ENCODE data around the gene SND1. TPM values are rescaled to one million over a fixed set of nuclear protein-coding genes. Genes with fewer than 3 reads are reported as not detected.

Gene SND1
- polyA plus RNA-seq, 4 donors = 47.2 to 148 (median 92.2) TPM

- DNase-seq (no peak), FAIRE-seq (no peak)
- peaks cover 0 to 10% of the 10 kb centered on the region in 2 donors for H3K9me3 ChIP-seq (ENCODE audit: control insufficient read depth in 2 of 2, insufficient read depth in 1 of 2, low read depth in 1 of 2, low read length in 1 of 2)
- no peak overlapping the region for H3K27ac ChIP-seq (ENCODE audit: low read depth in 1 of 3, low read length in 2 of 3)
- H3K27me3 ChIP-seq (ENCODE audit: control insufficient read depth in 3 of 3, insufficient read depth in 3 of 3, low read length in 3 of 3) = peaks cover 0 to 21% (median 0%) of the 10 kb centered on the region in 3 donors
- 72 to 82% (median 72%) methylated on average over 4 of the region's 4 CpGs for WGBS, 3 donors
- peaks cover 0 to 2% (median 0%) of the 10 kb centered on the region in 3 donors for H3K4me1 ChIP-seq (ENCODE audit: control insufficient read depth in 3 of 3, insufficient read depth in 2 of 3, low read depth in 1 of 3, low read length in 2 of 3)
- H3K36me3 ChIP-seq (ENCODE audit: control insufficient read depth in 3 of 3, insufficient read depth in 2 of 3, low read depth in 1 of 3, low read length in 3 of 3) = no peaks in the 10 kb centered on the region
- H3K4me3 ChIP-seq (ENCODE audit: low read depth in 1 of 3, low read length in 3 of 3) = no peak overlapping the region
Measured at GRCh38 chr7:128113839-128114238, 461.8 kb downstream of the SND1 start.

- no peak for FAIRE-seq
- WGBS, 3 donors = 75 to 91% (median 81%) methylated on average over 7 of the region's 7 CpGs
- Histone ChIP-seq H3K4me1 (ENCODE audit: control insufficient read depth in 3 of 3, insufficient read depth in 2 of 3, low read depth in 1 of 3, low read length in 2 of 3) (no peaks in the 10 kb centered on the region), H3K9me3 (ENCODE audit: control insufficient read depth in 2 of 2, insufficient read depth in 1 of 2, low read depth in 1 of 2, low read length in 1 of 2) (peaks cover 0 to 10% of the 10 kb centered on the region in 2 donors), H3K27me3 (ENCODE audit: control insufficient read depth in 3 of 3, insufficient read depth in 3 of 3, low read length in 3 of 3) (peaks cover 0 to 16% (median 0%) of the 10 kb centered on the region in 3 donors), H3K36me3 (ENCODE audit: control insufficient read depth in 3 of 3, insufficient read depth in 2 of 3, low read depth in 1 of 3, low read length in 3 of 3) (no peaks in the 10 kb centered on the region), H3K27ac (ENCODE audit: low read depth in 1 of 3, low read length in 2 of 3) (no peak overlapping the region), H3K4me3 (ENCODE audit: low read depth in 1 of 3, low read length in 3 of 3) (no peak overlapping the region)
- DNase-seq = no peak
Measured at GRCh38 chr7:128114806-128115205, 462.8 kb downstream of the SND1 start.

- FAIRE-seq = no peak
- Histone ChIP-seq H3K36me3 (ENCODE audit: control insufficient read depth in 3 of 3, insufficient read depth in 2 of 3, low read depth in 1 of 3, low read length in 3 of 3) (no peaks in the 10 kb centered on the region), H3K4me3 (ENCODE audit: low read depth in 1 of 3, low read length in 3 of 3) (no peak overlapping the region), H3K27me3 (ENCODE audit: control insufficient read depth in 3 of 3, insufficient read depth in 3 of 3, low read length in 3 of 3) (peaks cover 0 to 16% (median 0%) of the 10 kb centered on the region in 3 donors), H3K9me3 (ENCODE audit: control insufficient read depth in 2 of 2, insufficient read depth in 1 of 2, low read depth in 1 of 2, low read length in 1 of 2) (peaks cover 0 to 10% of the 10 kb centered on the region in 2 donors), H3K4me1 (ENCODE audit: control insufficient read depth in 3 of 3, insufficient read depth in 2 of 3, low read depth in 1 of 3, low read length in 2 of 3) (no peaks in the 10 kb centered on the region), H3K27ac (ENCODE audit: low read depth in 1 of 3, low read length in 2 of 3) (no peak overlapping the region)
- WGBS, 3 donors = 68 to 70% (median 69%) methylated on average over 10 of the region's 10 CpGs
- no peak for DNase-seq
Measured at GRCh38 chr7:128115336-128115820, 463.4 kb downstream of the SND1 start.

- Histone ChIP-seq H3K4me1 (ENCODE audit: control insufficient read depth in 3 of 3, insufficient read depth in 2 of 3, low read depth in 1 of 3, low read length in 2 of 3) (no peaks in the 10 kb centered on the region), H3K27ac (ENCODE audit: low read depth in 1 of 3, low read length in 2 of 3) (no peak overlapping the region), H3K27me3 (ENCODE audit: control insufficient read depth in 3 of 3, insufficient read depth in 3 of 3, low read length in 3 of 3) (peaks cover 0 to 18% (median 0%) of the 10 kb centered on the region in 3 donors), H3K4me3 (ENCODE audit: low read depth in 1 of 3, low read length in 3 of 3) (no peak overlapping the region), H3K9me3 (ENCODE audit: control insufficient read depth in 2 of 2, insufficient read depth in 1 of 2, low read depth in 1 of 2, low read length in 1 of 2) (peaks cover 0 to 7% of the 10 kb centered on the region in 2 donors), H3K36me3 (ENCODE audit: control insufficient read depth in 3 of 3, insufficient read depth in 2 of 3, low read depth in 1 of 3, low read length in 3 of 3) (no peaks in the 10 kb centered on the region)
- DNase-seq = no peak
- WGBS, 3 donors = 79 to 87% (median 82%) methylated on average over 16 of the region's 16 CpGs
- no peak for FAIRE-seq
Measured at GRCh38 chr7:128115821-128116723, 464.1 kb downstream of the SND1 start.

GRCh38 chr7:128116740-128117139 is 464.7 kb downstream of the SND1 start:
- no peaks in the 10 kb centered on the region for H3K4me1 ChIP-seq (ENCODE audit: control insufficient read depth in 3 of 3, insufficient read depth in 2 of 3, low read depth in 1 of 3, low read length in 2 of 3)
- no peak for FAIRE-seq
- no peak for DNase-seq
- H3K27me3 ChIP-seq (ENCODE audit: control insufficient read depth in 3 of 3, insufficient read depth in 3 of 3, low read length in 3 of 3) = peaks cover 0 to 18% (median 0%) of the 10 kb centered on the region in 3 donors
- H3K9me3 ChIP-seq (ENCODE audit: control insufficient read depth in 2 of 2, insufficient read depth in 1 of 2, low read depth in 1 of 2, low read length in 1 of 2) = peaks cover 0 to 6% of the 10 kb centered on the region in 2 donors
- 78 to 90% (median 80%) methylated on average over 6 to 9 of the region's 9 CpGs for WGBS, 3 donors
- no peaks in the 10 kb centered on the region for H3K36me3 ChIP-seq (ENCODE audit: control insufficient read depth in 3 of 3, insufficient read depth in 2 of 3, low read depth in 1 of 3, low read length in 3 of 3)
- no peak overlapping the region for H3K27ac ChIP-seq (ENCODE audit: low read depth in 1 of 3, low read length in 2 of 3)
- no peak overlapping the region for H3K4me3 ChIP-seq (ENCODE audit: low read depth in 1 of 3, low read length in 3 of 3)

GRCh38 chr7:128117691-128118090 is 465.7 kb downstream of the SND1 start:
- no peak for FAIRE-seq

GRCh38 chr7:128119036-128119435 is 467.0 kb downstream of the SND1 start:
- peaks cover 0 to 23% (median 0%) of the 10 kb centered on the region in 3 donors for H3K27me3 ChIP-seq (ENCODE audit: control insufficient read depth in 3 of 3, insufficient read depth in 3 of 3, low read length in 3 of 3)
- peaks cover 0 to 6% of the 10 kb centered on the region in 2 donors for H3K9me3 ChIP-seq (ENCODE audit: control insufficient read depth in 2 of 2, insufficient read depth in 1 of 2, low read depth in 1 of 2, low read length in 1 of 2)
- no peaks in the 10 kb centered on the region for H3K4me1 ChIP-seq (ENCODE audit: control insufficient read depth in 3 of 3, insufficient read depth in 2 of 3, low read depth in 1 of 3, low read length in 2 of 3)
- no peak overlapping the region for H3K4me3 ChIP-seq (ENCODE audit: low read depth in 1 of 3, low read length in 3 of 3)
- DNase-seq (no peak), FAIRE-seq (no peak)
- 83 to 89% (median 87%) methylated on average over 5 of the region's 5 CpGs for WGBS, 3 donors
- H3K36me3 ChIP-seq (ENCODE audit: control insufficient read depth in 3 of 3, insufficient read depth in 2 of 3, low read depth in 1 of 3, low read length in 3 of 3) = no peaks in the 10 kb centered on the region
- no peak overlapping the region for H3K27ac ChIP-seq (ENCODE audit: low read depth in 1 of 3, low read length in 2 of 3)

More at GRCh38 chr7:128117691-128118090, 465.7 kb downstream of the SND1 start:
- peaks cover 0 to 6% of the 10 kb centered on the region in 2 donors for H3K9me3 ChIP-seq (ENCODE audit: control insufficient read depth in 2 of 2, insufficient read depth in 1 of 2, low read depth in 1 of 2, low read length in 1 of 2)
- H3K27me3 ChIP-seq (ENCODE audit: control insufficient read depth in 3 of 3, insufficient read depth in 3 of 3, low read length in 3 of 3) = peaks cover 0 to 21% (median 0%) of the 10 kb centered on the region in 3 donors
- H3K36me3 ChIP-seq (ENCODE audit: control insufficient read depth in 3 of 3, insufficient read depth in 2 of 3, low read depth in 1 of 3, low read length in 3 of 3) = no peaks in the 10 kb centered on the region
- no peak overlapping the region for H3K27ac ChIP-seq (ENCODE audit: low read depth in 1 of 3, low read length in 2 of 3)
- no peak for DNase-seq
- H3K4me3 ChIP-seq (ENCODE audit: low read depth in 1 of 3, low read length in 3 of 3) = no peak overlapping the region
- H3K4me1 ChIP-seq (ENCODE audit: control insufficient read depth in 3 of 3, insufficient read depth in 2 of 3, low read depth in 1 of 3, low read length in 2 of 3) = no peaks in the 10 kb centered on the region
- WGBS, 3 donors = 86 to 90% (median 89%) methylated on average over 6 of the region's 6 CpGs

GRCh38 chr7:128120116-128120515 is 468.1 kb downstream of the SND1 start:
- no peaks in the 10 kb centered on the region for H3K9me3 ChIP-seq (ENCODE audit: control insufficient read depth in 2 of 2, insufficient read depth in 1 of 2, low read depth in 1 of 2, low read length in 1 of 2)
- no peak overlapping the region for H3K4me3 ChIP-seq (ENCODE audit: low read depth in 1 of 3, low read length in 3 of 3)
- DNase-seq (no peak), FAIRE-seq (no peak)
- no peak overlapping the region for H3K27ac ChIP-seq (ENCODE audit: low read depth in 1 of 3, low read length in 2 of 3)
- peaks cover 0 to 21% (median 0%) of the 10 kb centered on the region in 3 donors for H3K27me3 ChIP-seq (ENCODE audit: control insufficient read depth in 3 of 3, insufficient read depth in 3 of 3, low read length in 3 of 3)
- H3K36me3 ChIP-seq (ENCODE audit: control insufficient read depth in 3 of 3, insufficient read depth in 2 of 3, low read depth in 1 of 3, low read length in 3 of 3) = no peaks in the 10 kb centered on the region
- whole genome bisulfite sequencing, 3 donors = 92 to 96% (median 96%) methylated on average over 7 of the region's 7 CpGs
- no peaks in the 10 kb centered on the region for H3K4me1 ChIP-seq (ENCODE audit: control insufficient read depth in 3 of 3, insufficient read depth in 2 of 3, low read depth in 1 of 3, low read length in 2 of 3)
